Measurements from ENCODE around the gene ZNF620.

GRCh38 chr3:40546816-40547215 is 41.0 kb downstream of the ZNF620 start:
- TF ChIP-seq CTCF (IDR thresholded peaks at IDR 0.05; ENCODE audit: poor library complexity, severe bottlenecking) = no peak
- TF ChIP-seq RAD21 (conservative IDR thresholded peaks at IDR 0.05) = no peak
- TF ChIP-seq EZH2 (IDR thresholded peaks at IDR 0.05; ENCODE audit: borderline replicate concordance, insufficient read depth, low read length, poor library complexity, severe bottlenecking) = no peak
- no peak for TF ChIP-seq EP300 (conservative IDR thresholded peaks at IDR 0.05; ENCODE audit: poor library complexity, severe bottlenecking)
- no peak for TF ChIP-seq SMC3 (conservative IDR thresholded peaks at IDR 0.05; ENCODE audit: poor library complexity)
- TF ChIP-seq TAF1 (IDR thresholded peaks at IDR 0.05; ENCODE audit: low read depth) = no peak
- TF ChIP-seq REST (IDR thresholded peaks at IDR 0.05; ENCODE audit: borderline replicate concordance) = no peak

Measured in neural cell (in vitro differentiated cells).